Osteoblast (primary cell): Measurements from ENCODE around the gene FBXW12. TPM values are rescaled to one million over a fixed set of nuclear protein-coding genes. Genes with fewer than 3 reads are reported as not detected.

Source experiments
- DNase-seq: peaks from one replicate; pipeline ENCODE4 v3.0.0; 2011; ENCODE audit warnings: low spot score, mixed read lengths; ENCODE audit not compliant: insufficient read length; ENCODE audit errors: missing footprints
- H2AFZ ChIP-seq: 2 replicates; pipeline ENCODE4 v1.6.0; 2011; ENCODE audit warnings: mild to moderate bottlenecking, low read length
- H3K27ac ChIP-seq: 2 replicates; pipeline ENCODE4 v1.5.1; 2011; ENCODE audit warnings: mild to moderate bottlenecking, low read depth, low read length, moderate library complexity
- H3K27me3 ChIP-seq: 2 replicates; pipeline ENCODE4 v1.6.0; 2012; ENCODE audit warnings: mild to moderate bottlenecking, control low read depth, inconsistent platforms, low read length, moderate library complexity; ENCODE audit not compliant: insufficient read depth
- H3K36me3 ChIP-seq: 2 replicates; pipeline ENCODE4 v1.5.1; 2011; ENCODE audit warnings: mild to moderate bottlenecking, low read length, control low read depth, moderate library complexity; ENCODE audit not compliant: insufficient read depth
- H3K4me1 ChIP-seq: 2 replicates; pipeline ENCODE4 v1.5.1; 2011; ENCODE audit warnings: mild to moderate bottlenecking, low read length, control low read depth, moderate library complexity; ENCODE audit not compliant: insufficient read depth
- H3K4me2 ChIP-seq: 2 replicates; pipeline ENCODE4 v1.6.0; 2011; ENCODE audit warnings: mild to moderate bottlenecking, low read length; ENCODE audit not compliant: insufficient read depth
- H3K4me3 ChIP-seq: fragments of 200-600 bp; sonication (generic); 3 replicates; pipeline ENCODE4 v1.5.1; 2012; ENCODE audit warnings: mild to moderate bottlenecking, low read length, inconsistent platforms; ENCODE audit not compliant: insufficient read depth
- H3K79me2 ChIP-seq: 2 replicates; pipeline ENCODE4 v1.6.0; 2012; ENCODE audit warnings: mild to moderate bottlenecking, low read length, control low read depth, inconsistent platforms; ENCODE audit not compliant: insufficient read depth
- H3K9me3 ChIP-seq: 2 replicates; pipeline ENCODE4 v1.5.1; 2011; ENCODE audit warnings: low read depth, low read length, control low read depth
- H4K20me1 ChIP-seq: 2 replicates; pipeline ENCODE4 v1.6.0; 2012; ENCODE audit warnings: mild to moderate bottlenecking, low read length, control low read depth; ENCODE audit not compliant: insufficient read depth
- CTCF ChIP-seq: IDR thresholded peaks from 2 replicates; pipeline ENCODE4 v1.5.1; 2011; ENCODE audit warnings: mild to moderate bottlenecking, low read depth, low read length, moderate library complexity; ENCODE audit errors: extremely low read depth
- total RNA-seq: library from RNA; depleted of rRNA; stranded (reverse); fragments of >200 nt; gene quantifications from 2 replicates; pipeline ENCODE4 v1.2.3, GENCODE V29; 2012

The FBXW12 gene
- total RNA-seq, 1 donor: not detected

GRCh38 chr3:48361928-48362327 lies 10.1 kb upstream of the FBXW12 start:
- Histone ChIP-seq H3K4me3 (no peak overlapping the region), H3K4me2 (no peak overlapping the region), H3K9me3 (no peaks in the 10 kb centered on the region), H3K79me2 (no peaks in the 10 kb centered on the region), H3K27me3 (peaks cover 9% of the 10 kb centered on the region), H3K4me1 (no peaks in the 10 kb centered on the region), H3K27ac (no peak overlapping the region), H2AFZ (no peak overlapping the region), H4K20me1 (no peaks in the 10 kb centered on the region), H3K36me3 (no peaks in the 10 kb centered on the region)
- no peak for TF ChIP-seq CTCF
- DNase-seq: no peak

GRCh38 chr3:48364840-48365239 lies 7.2 kb upstream of the FBXW12 start:
- no peaks in the 10 kb centered on the region for H3K4me1 ChIP-seq
- TF ChIP-seq CTCF: no peak
- H3K79me2 ChIP-seq: no peaks in the 10 kb centered on the region
- no peak overlapping the region for H3K4me2 ChIP-seq
- no peak overlapping the region for H3K4me3 ChIP-seq
- no peak for DNase-seq
- H3K9me3 ChIP-seq: no peaks in the 10 kb centered on the region
- peaks cover 4% of the 10 kb centered on the region for H3K27me3 ChIP-seq
- no peak overlapping the region for H2AFZ ChIP-seq
- H4K20me1 ChIP-seq: no peaks in the 10 kb centered on the region
- H3K36me3 ChIP-seq: no peaks in the 10 kb centered on the region
- no peak overlapping the region for H3K27ac ChIP-seq

GRCh38 chr3:48367201-48367600 lies 4.8 kb upstream of the FBXW12 start:
- no peak overlapping the region for H2AFZ ChIP-seq
- H3K4me1 ChIP-seq: no peaks in the 10 kb centered on the region
- TF ChIP-seq CTCF: no peak
- H3K9me3 ChIP-seq: no peaks in the 10 kb centered on the region
- H3K27ac ChIP-seq: no peak overlapping the region
- H3K79me2 ChIP-seq: no peaks in the 10 kb centered on the region
- H3K36me3 ChIP-seq: no peaks in the 10 kb centered on the region
- H3K27me3 ChIP-seq: peaks cover 3% of the 10 kb centered on the region
- H3K4me2 ChIP-seq: no peak overlapping the region
- no peak overlapping the region for H3K4me3 ChIP-seq
- H4K20me1 ChIP-seq: no peaks in the 10 kb centered on the region
- DNase-seq: no peak

- no peak overlapping the region for H3K4me3 ChIP-seq
- H4K20me1 ChIP-seq: no peaks in the 10 kb centered on the region
- H3K36me3 ChIP-seq: no peaks in the 10 kb centered on the region
- no peak for TF ChIP-seq CTCF
- H3K4me2 ChIP-seq: no peak overlapping the region
- H3K27me3 ChIP-seq: peaks cover 9% of the 10 kb centered on the region
- no peak for DNase-seq
- H3K9me3 ChIP-seq: no peaks in the 10 kb centered on the region
- no peak overlapping the region for H2AFZ ChIP-seq
- H3K4me1 ChIP-seq: no peaks in the 10 kb centered on the region
- no peaks in the 10 kb centered on the region for H3K79me2 ChIP-seq
- no peak overlapping the region for H3K27ac ChIP-seq
These were observed 2.2 kb upstream of the FBXW12 start for GRCh38 chr3:48369693-48370332.
